G401 (cell line): ENCODE data around the gene ERICH6. TPM values are rescaled to one million over a fixed set of nuclear protein-coding genes. Genes with fewer than 3 reads are reported as not detected.

Experiments
- DNase-seq: peaks from one replicate; pipeline ENCODE4 v3.0.0-alpha.2; 2015; ENCODE audit warnings: low spot score
- in situ Hi-C: cut with HindIII; loops from 2 replicates; pipeline ENCODE4 v1.10.0; 2016; ENCODE audit warnings: low sequenced_read_pairs, mixed read lengths
- total RNA-seq: library from RNA; depleted of rRNA; stranded (reverse); fragments of >200 nt; shearing (Covaris generic); gene quantifications from 2 replicates; pipeline ENCODE4 v1.2.3, GENCODE V29; 2014

Gene ERICH6
- total RNA-seq, 1 experiment from 2014 or later: not detected

- in situ Hi-C loops: no loop called here
These were observed 6.1 kb downstream of the ERICH6 start for GRCh38 chr3:150697646-150698045.

GRCh38 chr3:150691414-150692040, 12.2 kb downstream of the ERICH6 start:
- in situ Hi-C loops: no loop called here
- DNase-seq: no peak

More at GRCh38 chr3:150697646-150698045, 6.1 kb downstream of the ERICH6 start:
- no peak for DNase-seq

GRCh38 chr3:150687613-150688012, 16.1 kb downstream of the ERICH6 start:
- DNase-seq: no peak
- in situ Hi-C loops: no loop called here

GRCh38 chr3:150682824-150683223, 20.9 kb downstream of the ERICH6 start:
- in situ Hi-C loops: no loop called here
- DNase-seq: no peak

GRCh38 chr3:150682279-150682678, 21.4 kb downstream of the ERICH6 start:
- in situ Hi-C loops: no loop called here
- no peak for DNase-seq

GRCh38 chr3:150681057-150681456, 22.7 kb downstream of the ERICH6 start:
- in situ Hi-C loops: no loop called here
- no peak for DNase-seq

GRCh38 chr3:150680562-150680961, 23.2 kb downstream of the ERICH6 start:
- in situ Hi-C loops: no loop called here
- no peak for DNase-seq

- in situ Hi-C loops: no loop called here
These were observed 28.1 kb downstream of the ERICH6 start for GRCh38 chr3:150675587-150675986.

GRCh38 chr3:150673966-150674365, 29.8 kb downstream of the ERICH6 start:
- in situ Hi-C loops: no loop called here
- DNase-seq: no peak

More at GRCh38 chr3:150675587-150675986, 28.1 kb downstream of the ERICH6 start:
- no peak for DNase-seq

- in situ Hi-C loops: no loop called here
- DNase-seq: no peak
These were observed 37.6 kb downstream of the ERICH6 start for GRCh38 chr3:150666167-150666566.

GRCh38 chr3:150663461-150663860, 40.3 kb downstream of the ERICH6 start:
- DNase-seq: no peak
- in situ Hi-C loops: no loop called here

GRCh38 chr3:150662410-150663200, 41.1 kb downstream of the ERICH6 start:
- in situ Hi-C loops: no loop called here
- no peak for DNase-seq

GRCh38 chr3:150656316-150656715, 47.4 kb downstream of the ERICH6 start:
- DNase-seq: no peak
- in situ Hi-C loops: no loop called here

- in situ Hi-C loops: no loop called here
- no peak for DNase-seq
These were observed 50.6 kb downstream of the ERICH6 start for GRCh38 chr3:150653110-150653561.

- DNase-seq: no peak
- in situ Hi-C loops: no loop called here
These were observed 63.5 kb downstream of the ERICH6 start for GRCh38 chr3:150640256-150640655.

- in situ Hi-C loops: no loop called here
- DNase-seq: no peak
These were observed 64.5 kb downstream of the ERICH6 start for GRCh38 chr3:150639262-150639661.

- no peak for DNase-seq
- in situ Hi-C loops: no loop called here
These were observed 67.5 kb downstream of the ERICH6 start for GRCh38 chr3:150636258-150636657.

- in situ Hi-C loops: no loop called here
- DNase-seq: no peak
These were observed 68.2 kb downstream of the ERICH6 start for GRCh38 chr3:150635526-150635925.

GRCh38 chr3:150635076-150635475, 68.6 kb downstream of the ERICH6 start:
- in situ Hi-C loops: no loop called here

GRCh38 chr3:150631515-150632221, 72.1 kb downstream of the ERICH6 start:
- no peak for DNase-seq
- in situ Hi-C loops: no loop called here

More at GRCh38 chr3:150635076-150635475, 68.6 kb downstream of the ERICH6 start:
- DNase-seq: no peak
